Sigmoid colon (tissue), 7 donors: ENCODE measurements around the gene NUP85. TPM values are rescaled to one million over a fixed set of nuclear protein-coding genes. Genes with fewer than 3 reads are reported as not detected.

Experiments
- DNase-seq: peaks from one replicate; pipeline ENCODE4 v3.0.0-alpha.2; 2019
- H3K27ac ChIP-seq, 4 donors: fragments of 200-600 bp; sonication (generic); one replicate each; pipeline ENCODE4 v1.5.1; 2016 to 2019; ENCODE audit warnings: mild to moderate bottlenecking in 1 of 4
- H3K27me3 ChIP-seq, 3 donors: fragments of 200-600 bp; sonication (generic); one replicate each; pipeline ENCODE4 v1.5.1; 2019; ENCODE audit warnings: mild to moderate bottlenecking in 1 of 3
- H3K36me3 ChIP-seq, 4 donors: fragments of 200-600 bp; sonication (generic); one replicate each; pipeline ENCODE4 v1.5.1; 2016 to 2019
- H3K4me1 ChIP-seq, 4 donors: fragments of 200-600 bp; sonication (generic); one replicate each; pipeline ENCODE4 v1.5.1; 2017 to 2019
- H3K4me3 ChIP-seq, 4 donors: fragments of 200-600 bp; sonication (generic); one replicate each; pipeline ENCODE4 v1.5.1; 2017 to 2019; ENCODE audit warnings: mild to moderate bottlenecking in 2 of 4, moderate library complexity in 1 of 4
- H3K9me3 ChIP-seq, 4 donors: fragments of 200-600 bp in 3 of 4; sonication (generic) in 3 of 4; one replicate each; pipeline versions ENCODE4 v1.5.1 to v1.6.1; 2013 to 2019
- CTCF ChIP-seq, 4 experiments: fragments of 450-650 bp in 3 of 4; fragments of 200-600 bp in 1 of 4; IDR thresholded peaks; one replicate each; pipeline ENCODE4 v1.5.1; 2016 to 2019; ENCODE audit warnings: antibody characterized with exemption in 4 of 4, mild to moderate bottlenecking in 3 of 4, moderate library complexity in 2 of 4
- EP300 ChIP-seq, 4 donors: sonication (generic); formaldehyde crosslinking; IDR thresholded peaks; one replicate each; pipeline ENCODE4 v1.6.1; 2017; ENCODE audit warnings: antibody characterized with exemption in 4 of 4
- POLR2A ChIP-seq, 2 donors: fragments of 450-650 bp; IDR thresholded peaks; one replicate each; pipeline ENCODE4 v1.6.1; 2016; ENCODE audit warnings: antibody characterized with exemption in 2 of 2, mild to moderate bottlenecking in 2 of 2, moderate library complexity in 2 of 2
- POLR2AphosphoS5 ChIP-seq, 4 donors: sonication (generic); formaldehyde crosslinking; IDR thresholded peaks; one replicate each; pipeline ENCODE4 v1.6.1; 2017; ENCODE audit warnings: antibody characterized with exemption in 4 of 4
- WGBS, 2 donors: extraction: QIAGEN DNeasy Blood & Tissue Kit; methylation state at CpG; one replicate each; pipeline ENCODE4 v1.1.7; 2013; 5-methylcytosine and 5-hydroxymethylcytosine counted together
- intact Hi-C: fragments of 100-400 bp; cut with DNase I; formaldehyde crosslinking; loops from one replicate; pipeline ENCODE4 v1.15.1; 2023
- polyA plus RNA-seq, 3 donors: library from polyadenylated mRNA; stranded (reverse); fragments of 200-250 nt; gene quantifications; one replicate each; pipeline ENCODE4 v1.2.3, GENCODE V29; 2013
- total RNA-seq, 4 donors: library from RNA; depleted of rRNA; stranded (reverse); fragments of >200 nt; gene quantifications; one replicate each; pipeline ENCODE4 v1.1.0, GENCODE V29; 2016
- donor health status: healthy with polysubstance abuse.
- donor health status: Bipolar disorder and iron deficiency.
- donor health status: healthy.

Gene NUP85
- total and polyA plus RNA-seq, 7 donors: 21.1 to 48.6 (median 31.7) TPM

- peaks cover 36 to 75% (median 62%) of the 10 kb centered on the region in 4 donors for H3K36me3 ChIP-seq
- no peaks in the 10 kb centered on the region for H3K4me1 ChIP-seq
- no peaks in the 10 kb centered on the region for H3K27me3 ChIP-seq
- intact Hi-C loops: no loop called here
- no peak for TF ChIP-seq POLR2A (IDR thresholded peaks at IDR 0.05)
- no peak for TF ChIP-seq CTCF (IDR thresholded peaks at IDR 0.05)
- no peak for TF ChIP-seq EP300 (IDR thresholded peaks at IDR 0.05)
- no peak for TF ChIP-seq POLR2AphosphoS5 (IDR thresholded peaks at IDR 0.05)
- no peak overlapping the region for H3K27ac ChIP-seq
- no peaks in the 10 kb centered on the region for H3K9me3 ChIP-seq
- WGBS, 2 donors: 74 to 87% methylated on average over 22 of the region's 22 CpGs
- no peak for DNase-seq
- no peak overlapping the region for H3K4me3 ChIP-seq
Observed at GRCh38 chr17:75244133-75244866, 38.8 kb downstream of the NUP85 start.

GRCh38 chr17:75245011-75245410 lies 39.5 kb downstream of the NUP85 start:
- Histone ChIP-seq H3K27me3 (no peaks in the 10 kb centered on the region), H3K36me3 (peaks cover 31 to 68% (median 56%) of the 10 kb centered on the region in 4 donors), H3K4me1 (peaks cover 0 to 6% (median 0%) of the 10 kb centered on the region in 4 donors), H3K27ac (no peak overlapping the region), H3K4me3 (no peak overlapping the region), H3K9me3 (no peaks in the 10 kb centered on the region)
- DNase-seq: no peak
- TF ChIP-seq POLR2AphosphoS5 (IDR thresholded peaks at IDR 0.05) (no peak), EP300 (IDR thresholded peaks at IDR 0.05) (no peak), POLR2A (IDR thresholded peaks at IDR 0.05) (no peak), CTCF (IDR thresholded peaks at IDR 0.05) (no peak)
- intact Hi-C loops: no loop called here
- WGBS, 2 donors: 88 to 89% methylated on average over 6 of the region's 6 CpGs

- H3K27me3 ChIP-seq: no peaks in the 10 kb centered on the region
- TF ChIP-seq CTCF (IDR thresholded peaks at IDR 0.05) (no peak), POLR2AphosphoS5 (IDR thresholded peaks at IDR 0.05) (no peak), EP300 (IDR thresholded peaks at IDR 0.05) (no peak), POLR2A (IDR thresholded peaks at IDR 0.05) (no peak)
- no peaks in the 10 kb centered on the region for H3K9me3 ChIP-seq
- no peak overlapping the region for H3K4me3 ChIP-seq
- 96 to 97% methylated on average over 12 of the region's 12 CpGs for WGBS, 2 donors
- peaks cover 0 to 17% (median 2%) of the 10 kb centered on the region in 4 donors for H3K4me1 ChIP-seq
- no peak overlapping the region for H3K27ac ChIP-seq
- intact Hi-C loops: no loop called here
- H3K36me3 ChIP-seq: peaks cover 21 to 54% (median 45%) of the 10 kb centered on the region in 4 donors
- DNase-seq: no peak
Observed at GRCh38 chr17:75246404-75246803, 40.9 kb downstream of the NUP85 start.

- intact Hi-C loops: no loop called here
- no peak for DNase-seq
- WGBS, 2 donors: 76 to 78% methylated on average over 4 of the region's 4 CpGs
- no peaks in the 10 kb centered on the region for H3K27me3 ChIP-seq
- H3K27ac ChIP-seq: peak overlapping the region in 3 of 4 donors; percentile 48 to 62 (median 57)
- no peaks in the 10 kb centered on the region for H3K9me3 ChIP-seq
- TF ChIP-seq POLR2A (IDR thresholded peaks at IDR 0.05): no peak
- TF ChIP-seq POLR2AphosphoS5 (IDR thresholded peaks at IDR 0.05): no peak
- TF ChIP-seq EP300 (IDR thresholded peaks at IDR 0.05): no peak
- no peak for TF ChIP-seq CTCF (IDR thresholded peaks at IDR 0.05)
- H3K4me3 ChIP-seq: no peak overlapping the region
- peaks cover 4 to 22% (median 17%) of the 10 kb centered on the region in 4 donors for H3K36me3 ChIP-seq
- peaks cover 0 to 17% (median 2%) of the 10 kb centered on the region in 4 donors for H3K4me1 ChIP-seq
Observed at GRCh38 chr17:75249564-75249963, 44.1 kb downstream of the NUP85 start.
